Mucosa of rectum (tissue), 2 donors: ENCODE measurements around the gene DGKD.
A peak's percentile ranks its signal among the peaks of the same experiment; 100 is the strongest.

ENCODE experiments used
- H3K27ac ChIP-seq, 2 donors: one replicate each; pipeline ENCODE4 v1.7.0; 2013; ENCODE audit warnings: inconsistent platforms in 2 of 2, low read depth in 2 of 2, low read length in 2 of 2
- H3K27me3 ChIP-seq, 2 donors: one replicate each; pipeline ENCODE4 v1.7.0; 2013; ENCODE audit warnings: low read length in 2 of 2; ENCODE audit not compliant: control insufficient read depth in 2 of 2, insufficient read depth in 2 of 2
- H3K36me3 ChIP-seq, 2 donors: one replicate each; pipeline ENCODE4 v1.7.0; 2013; ENCODE audit warnings: low read length in 2 of 2; ENCODE audit not compliant: control insufficient read depth in 2 of 2, insufficient read depth in 2 of 2
- H3K4me1 ChIP-seq, 2 donors: one replicate each; pipeline ENCODE4 v1.7.0; 2013; ENCODE audit warnings: low read length in 2 of 2, mild to moderate bottlenecking in 1 of 2; ENCODE audit not compliant: control insufficient read depth in 2 of 2, insufficient read depth in 2 of 2
- H3K4me3 ChIP-seq, 2 donors: one replicate each; pipeline ENCODE4 v1.7.0; 2013; ENCODE audit warnings: low read length in 2 of 2
- H3K9ac ChIP-seq, 2 donors: one replicate each; pipeline ENCODE4 v1.7.0; 2013; ENCODE audit warnings: low read length in 2 of 2, low read depth in 1 of 2, mild to moderate bottlenecking in 1 of 2
- H3K9me3 ChIP-seq, 2 donors: one replicate each; pipeline ENCODE4 v1.7.0; 2013; ENCODE audit warnings: low read length in 2 of 2; ENCODE audit not compliant: control insufficient read depth in 2 of 2
- donor health status: healthy.
- donor health status: Normal muscosa, but diverticular disease.

The DGKD gene

GRCh38 chr2:233422050-233422639 lies 67.9 kb downstream of the DGKD start:
- H3K27ac ChIP-seq: peak overlapping the region; percentile 89 to 95
- H3K4me1 ChIP-seq: peaks cover 45 to 59% of the 10 kb centered on the region in 2 donors
- H3K9ac ChIP-seq: peak overlapping the region; percentile 8 to 52
- peaks cover 5% of the 10 kb centered on the region in 2 donors for H3K36me3 ChIP-seq
- no peaks in the 10 kb centered on the region for H3K27me3 ChIP-seq
- H3K9me3 ChIP-seq: no peaks in the 10 kb centered on the region
- peak overlapping the region; percentile 22 to 46 for H3K4me3 ChIP-seq

GRCh38 chr2:233422649-233423551 lies 68.6 kb downstream of the DGKD start:
- Histone ChIP-seq H3K4me1 (peaks cover 45 to 59% of the 10 kb centered on the region in 2 donors), H3K9ac (peak overlapping the region in 1 of 2 donors; percentile 41), H3K36me3 (peaks cover 5% of the 10 kb centered on the region in 2 donors), H3K27me3 (no peaks in the 10 kb centered on the region), H3K9me3 (no peaks in the 10 kb centered on the region), H3K4me3 (peak overlapping the region; percentile 30 to 46), H3K27ac (peak overlapping the region; percentile 89 to 95)

GRCh38 chr2:233423552-233423860 lies 69.2 kb downstream of the DGKD start:
- peaks cover 5 to 8% of the 10 kb centered on the region in 2 donors for H3K36me3 ChIP-seq
- H3K9me3 ChIP-seq: no peaks in the 10 kb centered on the region
- peak overlapping the region; percentile 89 to 95 for H3K27ac ChIP-seq
- H3K9ac ChIP-seq: peak overlapping the region in 1 of 2 donors; percentile 41
- H3K4me3 ChIP-seq: peak overlapping the region; percentile 30 to 38
- H3K27me3 ChIP-seq: no peaks in the 10 kb centered on the region
- H3K4me1 ChIP-seq: peaks cover 45 to 56% of the 10 kb centered on the region in 2 donors

GRCh38 chr2:233424154-233424951 lies 70.1 kb downstream of the DGKD start:
- peaks cover 44 to 58% of the 10 kb centered on the region in 2 donors for H3K4me1 ChIP-seq
- H3K36me3 ChIP-seq: peaks cover 5 to 8% of the 10 kb centered on the region in 2 donors
- no peaks in the 10 kb centered on the region for H3K27me3 ChIP-seq
- H3K27ac ChIP-seq: peak overlapping the region; percentile 89 to 95
- H3K9ac ChIP-seq: peak overlapping the region in 1 of 2 donors; percentile 41
- H3K9me3 ChIP-seq: no peaks in the 10 kb centered on the region
- H3K4me3 ChIP-seq: peak overlapping the region; percentile 1 to 26

- peaks cover 5 to 8% of the 10 kb centered on the region in 2 donors for H3K36me3 ChIP-seq
- peaks cover 22 to 39% of the 10 kb centered on the region in 2 donors for H3K4me1 ChIP-seq
- no peaks in the 10 kb centered on the region for H3K27me3 ChIP-seq
- no peak overlapping the region for H3K9ac ChIP-seq
- H3K27ac ChIP-seq: no peak overlapping the region
- H3K4me3 ChIP-seq: no peak overlapping the region
- no peaks in the 10 kb centered on the region for H3K9me3 ChIP-seq
Measured at GRCh38 chr2:233426619-233427342, 72.5 kb downstream of the DGKD start.

GRCh38 chr2:233428008-233428407 lies 73.7 kb downstream of the DGKD start:
- no peak overlapping the region for H3K9ac ChIP-seq
- no peak overlapping the region for H3K4me3 ChIP-seq
- no peaks in the 10 kb centered on the region for H3K9me3 ChIP-seq
- no peak overlapping the region for H3K27ac ChIP-seq
- peaks cover 17 to 34% of the 10 kb centered on the region in 2 donors for H3K4me1 ChIP-seq
- H3K36me3 ChIP-seq: peaks cover 5 to 8% of the 10 kb centered on the region in 2 donors
- H3K27me3 ChIP-seq: no peaks in the 10 kb centered on the region

GRCh38 chr2:233428438-233428837 lies 74.1 kb downstream of the DGKD start:
- Histone ChIP-seq H3K27ac (no peak overlapping the region), H3K27me3 (no peaks in the 10 kb centered on the region), H3K9ac (no peak overlapping the region), H3K4me3 (no peak overlapping the region), H3K36me3 (peaks cover 5 to 8% of the 10 kb centered on the region in 2 donors), H3K9me3 (no peaks in the 10 kb centered on the region), H3K4me1 (peaks cover 13 to 29% of the 10 kb centered on the region in 2 donors)

GRCh38 chr2:233429175-233429897 lies 75.0 kb downstream of the DGKD start:
- Histone ChIP-seq H3K27me3 (no peaks in the 10 kb centered on the region), H3K36me3 (peaks cover 5 to 9% of the 10 kb centered on the region in 2 donors), H3K9ac (no peak overlapping the region), H3K9me3 (no peaks in the 10 kb centered on the region), H3K27ac (peak overlapping the region in 1 of 2 donors; percentile 26), H3K4me3 (no peak overlapping the region), H3K4me1 (peaks cover 4 to 20% of the 10 kb centered on the region in 2 donors)

- Histone ChIP-seq H3K36me3 (peaks cover 11 to 16% of the 10 kb centered on the region in 2 donors), H3K9ac (no peak overlapping the region), H3K9me3 (no peaks in the 10 kb centered on the region), H3K4me1 (peaks cover 0 to 16% of the 10 kb centered on the region in 2 donors), H3K27me3 (no peaks in the 10 kb centered on the region), H3K27ac (peak overlapping the region in 1 of 2 donors; percentile 12), H3K4me3 (no peak overlapping the region)
Measured at GRCh38 chr2:233430081-233430480, 75.8 kb downstream of the DGKD start.
